Measurements from ENCODE around the gene RPS27. TPM values are rescaled to one million over a fixed set of nuclear protein-coding genes. Genes with fewer than 3 reads are reported as not detected.

Gene RPS27
- 3,620 and 4,036 TPM in 2 replicates for total RNA-seq (2014; rRNA removed; shearing (Covaris generic))

DNA sequence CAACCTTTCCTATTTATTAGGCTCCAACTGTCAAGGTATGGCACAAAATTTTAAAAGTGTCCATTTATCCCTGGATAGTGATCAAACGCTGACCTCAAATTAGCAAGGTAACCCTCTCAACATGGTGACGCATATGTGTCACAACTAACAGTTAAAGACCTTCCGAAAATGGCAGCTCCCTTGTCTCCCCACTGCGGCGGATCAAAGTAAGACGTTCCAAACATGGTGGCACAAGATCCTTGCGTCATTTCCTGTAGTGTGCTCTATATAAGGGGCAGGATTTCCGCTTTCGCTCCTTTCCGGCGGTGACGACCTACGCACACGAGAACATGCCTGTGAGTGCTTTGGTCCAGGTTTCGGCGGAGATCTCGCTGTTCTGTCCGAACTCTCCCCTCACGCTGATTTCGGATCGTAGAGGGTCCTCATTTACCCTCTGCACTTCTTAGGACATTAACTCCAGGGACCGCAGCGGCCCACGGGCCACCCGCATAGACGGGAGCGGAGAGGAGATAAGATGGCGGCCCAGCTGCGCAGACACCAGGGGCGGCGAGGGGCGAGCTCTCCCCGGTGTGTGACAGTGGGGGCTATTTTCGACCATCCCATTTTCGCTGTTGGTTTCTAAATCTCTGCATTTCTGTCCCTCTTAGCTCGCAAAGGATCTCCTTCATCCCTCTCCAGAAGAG lies at the start of gene RPS27:
RPS27 (plus strand) TSS at position 295 of the 683 bp plus-strand sequence; CDS start at position 330, 35 bp downstream.
- H3K4me3 ChIP-seq: peak within 1 kb of the TSS; percentile 79
- H3K27me3 ChIP-seq: no peaks in the 10 kb centered on the region
- peaks cover 40% of the 10 kb centered on the region for H3K36me3 ChIP-seq
- H3K9me3 ChIP-seq (replicated peaks): no peaks in the 10 kb centered on the region
- peak within 1 kb of the TSS; percentile 77 for H3K27ac ChIP-seq
- H3K4me1 ChIP-seq: no peaks in the 10 kb centered on the region
- DNase-seq: peak; percentile 96 to 98

DNA sequence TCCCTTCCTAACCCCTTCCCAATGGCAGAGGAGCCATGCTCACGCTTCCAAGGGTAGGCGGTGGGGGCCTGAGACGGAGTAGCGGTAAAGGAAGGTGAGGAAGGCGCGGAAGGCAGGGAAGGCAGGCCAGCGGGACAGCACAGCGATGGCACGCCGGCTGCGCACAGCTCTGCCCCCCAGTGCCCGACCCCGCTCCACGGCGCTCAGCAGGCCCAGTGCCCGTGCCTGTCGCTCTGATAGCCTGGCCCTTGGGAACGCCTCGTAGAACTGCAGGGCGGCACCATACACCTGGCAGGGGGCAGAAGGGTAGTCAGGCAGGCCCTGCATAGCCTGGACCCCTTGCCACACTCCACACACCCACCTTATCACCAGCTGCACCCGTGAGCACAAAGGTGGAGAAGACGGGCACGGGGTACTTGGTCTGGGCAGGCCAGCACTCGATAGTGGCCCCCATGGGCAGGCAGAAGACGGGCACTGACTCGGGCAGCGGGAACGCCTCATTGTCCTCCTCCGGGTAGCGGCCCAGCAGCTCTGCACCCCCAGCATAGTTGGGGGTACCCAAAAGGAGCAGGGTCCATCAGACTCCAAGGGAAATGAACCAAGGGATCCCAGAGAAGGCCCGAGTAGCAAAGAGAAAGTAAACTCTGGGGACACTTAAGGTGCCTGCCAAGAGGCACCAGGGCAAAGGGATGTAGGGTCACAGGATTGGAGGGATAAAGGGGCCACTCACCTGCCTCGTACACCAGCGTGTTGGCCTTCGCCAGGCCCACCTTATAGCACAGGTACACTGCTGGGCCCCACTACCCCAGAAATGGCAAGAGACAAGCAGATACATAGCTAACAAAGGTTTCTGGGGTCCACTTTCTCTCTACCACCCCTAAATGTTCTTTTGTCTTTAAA lies 48.5 kb upstream of the RPS27 start:
- Histone ChIP-seq H3K9me3 (replicated peaks) (no peaks in the 10 kb centered on the region), H3K27me3 (no peaks in the 10 kb centered on the region), H3K4me1 (peaks cover 6% of the 10 kb centered on the region; the same call in 1 of the 2 replicates), H3K4me3 (no peak overlapping the region), H3K36me3 (peaks cover 10% of the 10 kb centered on the region), H3K27ac (no peak overlapping the region)
- no peak for DNase-seq

DNA sequence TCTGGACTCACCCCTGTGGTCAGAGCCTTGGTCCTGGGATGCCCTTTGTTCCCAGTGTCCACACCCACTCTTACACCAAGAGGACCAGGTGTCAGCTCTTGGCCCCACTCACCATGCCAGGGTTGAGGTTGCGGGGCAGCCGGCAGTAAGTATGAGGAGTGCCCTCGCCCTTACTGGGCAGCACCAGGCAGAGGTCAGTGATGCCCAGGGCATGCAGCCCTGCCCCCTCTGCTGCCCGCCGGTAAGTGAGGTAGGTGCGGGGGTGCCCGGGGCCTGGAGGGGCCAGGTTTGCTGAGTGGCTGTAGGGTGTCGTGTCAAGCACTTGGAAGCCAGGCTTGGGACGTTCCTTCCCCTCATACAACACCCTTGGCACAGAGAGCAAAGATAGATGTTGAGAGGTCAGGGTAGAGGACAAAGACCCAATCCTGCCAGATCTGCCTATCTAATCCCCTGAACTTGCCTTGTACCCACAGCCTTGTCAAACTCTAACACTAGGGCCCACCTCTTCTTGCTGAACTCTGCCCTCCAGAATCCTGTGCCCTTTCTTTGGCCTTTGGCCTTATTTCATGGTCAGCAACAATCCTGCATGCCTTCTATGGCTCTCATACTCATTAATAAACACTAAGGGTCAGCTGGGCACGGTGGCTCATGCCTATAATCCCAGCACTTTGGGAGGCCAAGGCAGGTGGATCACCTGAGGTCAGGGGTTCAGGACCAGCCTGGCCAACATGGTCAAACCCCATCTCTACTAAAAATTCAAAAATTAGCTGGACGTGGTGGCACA lies 47.6 kb upstream of the RPS27 start:
- Histone ChIP-seq H3K4me1 (peaks cover 6% of the 10 kb centered on the region; the same call in 1 of the 2 replicates), H3K27ac (no peak overlapping the region), H3K36me3 (peaks cover 1% of the 10 kb centered on the region), H3K27me3 (no peaks in the 10 kb centered on the region), H3K9me3 (replicated peaks) (no peaks in the 10 kb centered on the region), H3K4me3 (no peak overlapping the region)
- no peak for DNase-seq

DNA sequence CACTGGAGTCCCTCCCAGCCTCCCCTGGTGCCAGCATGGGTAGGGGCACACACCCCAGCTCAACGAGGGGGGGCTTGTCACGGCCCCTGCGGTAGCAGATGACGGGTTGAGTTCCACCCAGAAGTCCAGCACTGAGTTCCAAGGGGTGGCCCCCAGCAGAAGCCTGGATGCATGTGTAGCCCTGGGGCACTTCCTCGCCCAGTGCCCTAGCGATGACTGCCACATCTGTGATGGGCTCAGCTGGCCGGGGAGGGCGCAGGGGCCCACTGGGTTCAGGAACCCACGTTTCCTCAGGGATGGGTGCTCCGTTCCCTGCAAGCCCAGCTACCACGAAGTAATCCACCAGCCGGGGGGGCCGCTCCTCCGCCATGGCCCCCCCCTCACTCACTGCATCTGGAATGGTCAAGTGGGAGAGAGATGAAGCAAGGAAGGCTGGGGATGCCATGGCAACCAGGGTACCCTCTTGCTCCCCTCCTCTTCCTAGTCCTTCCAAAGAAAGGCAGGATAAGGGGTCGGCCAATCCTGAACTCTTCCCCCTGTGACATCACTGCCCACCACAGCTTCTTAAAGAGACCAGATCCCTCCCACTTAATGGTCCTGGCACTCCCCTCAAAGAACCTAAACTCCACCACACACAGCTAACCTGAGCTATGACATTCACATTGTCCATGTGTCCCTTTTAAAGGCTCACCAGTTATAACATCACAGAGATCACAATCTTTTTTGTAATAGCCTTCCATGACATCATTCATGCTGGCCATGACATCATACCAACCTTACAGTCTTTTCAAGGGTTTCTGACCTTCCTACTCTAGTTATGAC lies 46.3 kb upstream of the RPS27 start:
- no peak overlapping the region for H3K27ac ChIP-seq
- H3K4me3 ChIP-seq: no peak overlapping the region
- no peaks in the 10 kb centered on the region; the same call in 1 of the 2 replicates for H3K36me3 ChIP-seq
- no peaks in the 10 kb centered on the region for H3K27me3 ChIP-seq
- peaks cover 6% of the 10 kb centered on the region; the same call in 1 of the 2 replicates for H3K4me1 ChIP-seq
- no peaks in the 10 kb centered on the region for H3K9me3 ChIP-seq (replicated peaks)
- DNase-seq: no peak

DNA sequence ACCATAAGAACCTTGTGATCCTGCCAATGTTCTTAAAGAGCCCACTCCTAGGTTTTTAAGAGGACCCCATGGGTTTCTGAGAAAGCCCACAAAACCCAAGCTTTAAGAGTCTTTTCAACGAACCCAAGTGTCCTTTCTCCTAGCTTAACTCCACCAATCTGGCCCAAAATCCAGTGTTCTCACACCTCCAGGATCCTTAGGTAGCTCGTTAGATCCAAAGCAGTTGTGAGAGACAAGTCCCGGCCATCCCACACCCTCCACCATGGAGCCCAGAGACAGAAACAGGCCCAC lies 45.8 kb upstream of the RPS27 start:
- peak overlapping the region; percentile 96; the same call in 1 of the 2 replicates for H3K4me3 ChIP-seq
- no peaks in the 10 kb centered on the region for H3K27me3 ChIP-seq
- DNase-seq: no peak
- no peaks in the 10 kb centered on the region for H3K9me3 ChIP-seq (replicated peaks)
- H3K27ac ChIP-seq: no peak overlapping the region
- H3K4me1 ChIP-seq: peaks cover 6% of the 10 kb centered on the region; the same call in 1 of the 2 replicates
- no peaks in the 10 kb centered on the region; the same call in 1 of the 2 replicates for H3K36me3 ChIP-seq

DNA sequence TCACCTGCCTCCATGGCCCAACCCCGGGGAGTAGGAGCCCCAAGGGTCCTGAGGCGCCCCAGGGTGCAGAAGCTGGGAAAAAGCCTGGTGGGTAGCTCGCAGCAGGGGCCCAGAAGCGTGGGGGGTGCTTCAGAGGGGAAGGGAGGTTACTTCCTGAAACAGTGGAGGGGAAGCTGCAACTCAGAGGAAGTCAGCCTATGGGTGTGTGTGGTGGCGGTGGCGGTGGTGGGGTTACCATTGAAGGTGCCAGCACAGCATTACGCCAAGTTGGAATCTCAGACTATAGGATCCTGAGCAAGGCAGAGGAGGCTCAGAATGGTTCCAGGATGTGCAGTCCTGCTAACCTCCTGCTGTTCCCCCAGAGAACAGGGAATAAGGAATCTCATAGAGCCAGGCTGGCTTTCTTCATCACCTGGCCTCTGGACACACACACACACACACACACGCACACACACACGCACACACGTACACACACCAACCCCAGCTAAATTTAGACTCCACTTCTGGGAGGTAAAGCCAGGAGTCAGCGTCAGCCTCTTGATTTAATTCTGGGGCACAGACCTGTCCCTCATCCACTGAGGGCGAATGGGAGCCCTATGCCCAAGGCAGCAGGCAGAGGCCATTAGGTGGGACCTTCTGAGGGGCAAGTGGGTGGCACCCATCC lies 45.3 kb upstream of the RPS27 start:
- H3K27ac ChIP-seq: peak overlapping the region; percentile 61
- peak in 1 of 2 experiments; percentile 24 for DNase-seq
- H3K4me1 ChIP-seq: peaks cover 6% of the 10 kb centered on the region; the same call in 1 of the 2 replicates
- H3K9me3 ChIP-seq (replicated peaks): no peaks in the 10 kb centered on the region
- H3K36me3 ChIP-seq: peaks cover under 1% of the 10 kb centered on the region; the same call in 1 of the 2 replicates
- peak overlapping the region; percentile 96 for H3K4me3 ChIP-seq
- no peaks in the 10 kb centered on the region for H3K27me3 ChIP-seq

DNA sequence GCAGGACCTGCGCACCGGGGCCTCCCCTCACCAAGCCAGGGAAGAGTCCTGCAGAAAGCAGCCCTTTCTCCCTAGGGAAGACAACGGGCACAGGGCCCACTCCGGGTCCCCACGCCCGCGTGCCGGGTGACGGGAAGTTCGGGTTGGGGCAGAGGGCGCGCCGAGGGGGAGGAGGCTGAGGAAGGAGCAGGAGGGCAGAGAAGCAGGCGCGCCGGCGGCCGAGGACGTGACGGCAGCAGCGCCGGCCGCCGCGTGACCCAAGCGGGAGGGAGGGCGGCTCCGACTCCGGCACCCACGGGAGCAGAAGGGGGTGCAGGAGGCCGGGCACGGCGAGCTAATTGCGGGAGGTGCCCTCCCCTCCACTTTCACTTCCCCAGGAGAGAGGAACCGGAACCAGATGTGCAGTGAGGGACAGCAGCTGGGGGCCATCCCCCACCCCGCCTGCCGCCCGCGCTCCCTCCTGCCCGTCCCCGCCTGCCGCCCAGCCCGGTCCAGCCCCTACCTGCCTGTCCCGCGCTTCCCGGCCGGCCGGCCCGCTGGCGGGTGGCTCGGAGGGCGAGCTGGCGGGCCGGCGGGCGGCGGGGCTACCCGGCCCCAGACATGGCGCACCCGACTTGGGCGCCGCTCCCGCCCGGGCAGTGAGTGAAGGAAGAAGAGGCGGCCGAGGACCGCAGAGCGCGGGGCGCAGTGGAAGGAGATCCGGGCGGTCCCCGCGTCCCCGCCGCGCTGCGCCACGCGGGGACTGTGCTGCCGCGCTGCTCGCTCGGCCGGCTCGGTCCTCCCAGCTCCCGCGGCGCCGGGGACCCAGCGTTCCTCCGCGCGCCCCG lies 44.6 kb upstream of the RPS27 start:
- Histone ChIP-seq H3K36me3 (peaks cover 7% of the 10 kb centered on the region; the same call in 1 of the 2 replicates), H3K27ac (peak overlapping the region; percentile 61), H3K4me3 (peak overlapping the region; percentile 96), H3K9me3 (replicated peaks) (no peaks in the 10 kb centered on the region), H3K4me1 (peaks cover 6% of the 10 kb centered on the region; the same call in 1 of the 2 replicates), H3K27me3 (no peaks in the 10 kb centered on the region)
- peak; percentile 54 to 56 for DNase-seq

DNA sequence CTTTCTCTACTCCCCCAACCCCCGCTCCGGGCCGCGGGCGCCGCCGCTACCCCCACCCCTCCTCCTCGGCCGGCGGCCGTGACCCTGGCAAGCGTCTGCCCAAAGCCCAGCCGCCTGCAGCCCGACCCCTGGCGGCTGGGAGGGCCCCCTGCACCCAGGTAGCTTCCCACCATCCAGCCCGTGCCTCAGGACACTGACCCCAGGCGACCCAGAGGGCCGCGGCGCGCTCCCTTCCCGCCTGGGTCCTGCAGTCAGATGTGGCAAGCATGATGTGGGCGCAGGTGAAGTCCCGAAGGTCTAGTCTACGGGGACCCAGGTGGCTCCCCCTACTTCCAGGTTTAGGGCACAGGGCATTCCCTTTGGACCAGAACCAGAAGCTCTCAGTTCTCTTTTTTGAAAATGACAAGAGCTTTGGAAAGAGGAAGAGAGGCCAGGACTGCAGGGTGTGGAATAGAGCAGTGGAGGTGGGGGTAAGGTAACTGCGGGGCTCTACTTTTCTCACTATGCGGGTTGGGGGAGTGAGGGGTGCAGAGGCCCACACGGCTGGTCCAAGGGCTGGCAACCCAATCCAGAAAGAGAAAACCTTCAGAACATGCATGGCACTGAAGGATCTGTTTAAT lies 43.8 kb upstream of the RPS27 start, which contains the start of gene DENND4B:
DENND4B (minus strand) TSS at position 97 of the 620 bp plus-strand sequence. CDS start 2,344 bp downstream, outside the sequence.
- Histone ChIP-seq H3K4me1 (peaks cover 6% of the 10 kb centered on the region; the same call in 1 of the 2 replicates), H3K27me3 (no peaks in the 10 kb centered on the region), H3K27ac (peak within 1 kb of the TSS; percentile 61), H3K4me3 (peak within 1 kb of the TSS; percentile 96), H3K9me3 (replicated peaks) (no peaks in the 10 kb centered on the region), H3K36me3 (peaks cover 7% of the 10 kb centered on the region; the same call in 1 of the 2 replicates)
- peak; percentile 78 to 84 for DNase-seq

DNA sequence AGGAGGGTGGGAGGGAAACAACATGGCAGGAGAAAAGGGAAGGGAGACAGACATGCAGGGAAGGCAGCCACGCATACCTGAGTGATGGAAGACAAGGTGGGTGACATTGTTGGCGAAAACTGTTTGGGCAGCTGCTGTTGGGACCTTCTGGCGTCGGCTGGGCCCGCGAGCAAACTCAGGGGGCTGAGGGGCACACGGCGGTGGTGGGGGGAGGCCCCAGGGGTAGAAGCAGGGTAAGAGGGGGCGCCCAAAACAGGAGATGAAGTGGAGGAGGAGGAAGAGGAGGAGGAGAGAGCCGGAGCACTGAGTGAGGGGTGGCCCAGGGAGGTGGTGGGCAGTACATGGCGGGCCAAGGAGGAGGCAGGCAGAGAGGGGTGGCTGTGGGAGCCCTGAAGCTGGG lies 39.4 kb upstream of the RPS27 start:
- Histone ChIP-seq H3K4me3 (no peak overlapping the region), H3K27ac (no peak overlapping the region), H3K27me3 (no peaks in the 10 kb centered on the region), H3K36me3 (peaks cover 16% of the 10 kb centered on the region; the same call in 1 of the 2 replicates), H3K9me3 (replicated peaks) (no peaks in the 10 kb centered on the region), H3K4me1 (no peaks in the 10 kb centered on the region)
- DNase-seq: no peak

DNA sequence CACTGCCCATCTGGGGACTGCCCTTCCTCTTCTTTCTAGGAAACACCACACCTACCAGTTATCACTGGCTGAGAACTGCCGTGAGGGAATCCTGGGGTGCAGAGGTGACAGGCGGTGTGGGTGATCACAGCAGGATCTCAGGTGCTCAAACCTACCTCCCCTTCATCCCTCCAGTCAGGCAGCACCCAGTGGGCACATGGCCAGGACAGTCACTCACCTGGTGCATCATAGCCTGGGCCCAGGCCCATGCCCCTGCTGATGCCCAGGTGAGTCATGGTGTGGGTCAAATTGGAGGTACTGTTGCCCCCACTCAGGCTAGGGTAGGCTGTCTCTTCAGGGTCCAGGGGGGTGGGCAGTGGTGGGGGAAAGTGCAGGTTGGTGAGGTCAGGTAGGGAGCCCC lies 38.8 kb upstream of the RPS27 start:
- DNase-seq: no peak
- H3K9me3 ChIP-seq (replicated peaks): no peaks in the 10 kb centered on the region
- H3K36me3 ChIP-seq: peaks cover 16% of the 10 kb centered on the region; the same call in 1 of the 2 replicates
- no peak overlapping the region for H3K27ac ChIP-seq
- no peaks in the 10 kb centered on the region for H3K27me3 ChIP-seq
- no peaks in the 10 kb centered on the region for H3K4me1 ChIP-seq
- H3K4me3 ChIP-seq: no peak overlapping the region

DNA sequence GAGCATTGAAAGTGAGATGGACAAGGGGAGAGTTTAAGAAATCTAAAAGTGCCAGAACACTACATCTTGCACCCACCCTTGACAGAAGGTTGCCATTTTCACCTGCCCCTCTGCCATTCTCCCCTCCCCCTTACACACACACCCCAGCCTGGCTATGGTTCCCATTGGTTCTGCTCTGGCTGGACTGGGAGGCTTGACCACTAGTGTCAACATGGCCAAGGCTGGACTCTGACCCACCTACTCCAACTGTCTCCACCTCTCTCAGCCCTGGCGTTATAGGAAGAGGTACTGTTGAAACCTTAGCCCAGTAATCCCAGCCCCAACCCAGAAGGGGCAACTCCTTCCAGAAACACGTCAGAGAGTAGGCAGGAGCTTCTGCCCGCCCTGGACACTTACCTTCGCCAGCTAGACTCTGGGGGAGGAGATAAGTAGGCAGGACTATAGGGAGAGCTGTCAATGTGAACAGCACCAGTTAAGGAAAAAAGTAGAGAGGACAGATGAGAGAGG lies 36.6 kb upstream of the RPS27 start:
- no peaks in the 10 kb centered on the region for H3K27me3 ChIP-seq
- H3K9me3 ChIP-seq (replicated peaks): no peaks in the 10 kb centered on the region
- no peak overlapping the region for H3K27ac ChIP-seq
- DNase-seq: no peak
- no peak overlapping the region for H3K4me3 ChIP-seq
- 0 out of 2 replicates have a peak, but pooled peaks cover 2% of the 10 kb centered on the region for H3K4me1 ChIP-seq
- peaks cover 16% of the 10 kb centered on the region; the same call in 1 of the 2 replicates for H3K36me3 ChIP-seq

DNA sequence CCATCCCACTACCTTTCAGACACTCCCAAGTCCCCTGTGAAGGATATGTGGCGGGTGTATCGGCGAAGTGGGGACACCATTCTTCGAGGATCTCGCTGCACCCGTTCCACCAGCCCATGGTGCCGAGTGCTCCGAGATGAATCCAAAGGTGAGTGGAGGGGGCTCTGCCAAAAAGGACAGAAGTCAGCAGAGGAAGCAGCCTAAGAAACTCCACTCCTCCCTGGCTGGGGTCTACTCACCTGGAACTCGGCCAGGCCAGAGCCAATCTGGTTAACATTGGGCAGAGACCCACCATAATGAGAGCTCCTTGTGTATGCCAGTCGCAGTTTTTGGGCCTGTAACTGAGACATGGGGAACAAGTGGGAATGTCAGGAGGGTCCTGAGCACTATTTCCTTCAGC lies 35.7 kb upstream of the RPS27 start:
- Histone ChIP-seq H3K4me3 (no peak overlapping the region), H3K27me3 (no peaks in the 10 kb centered on the region), H3K36me3 (peaks cover 16% of the 10 kb centered on the region; the same call in 1 of the 2 replicates), H3K9me3 (replicated peaks) (no peaks in the 10 kb centered on the region), H3K4me1 (0 out of 2 replicates have a peak, but pooled peaks cover 2% of the 10 kb centered on the region), H3K27ac (no peak overlapping the region)
- no peak for DNase-seq
